H9 (cell line): Measurements from ENCODE around the gene EFNA5. TPM values are rescaled to one million over a fixed set of nuclear protein-coding genes. Genes with fewer than 3 reads are reported as not detected.
A peak's percentile ranks its signal among the peaks of the same experiment; 100 is the strongest.

Experiments used
- DNase-seq: peaks from one replicate; pipeline ENCODE4 v3.0.0-alpha.2; 2017
- H2AFZ ChIP-seq: one replicate; pipeline ENCODE4 v1.6.1; 2013; ENCODE audit warnings: mild to moderate bottlenecking, low read length, control low read depth, moderate library complexity
- H2AK5ac ChIP-seq: 2 replicates; pipeline ENCODE4 v1.6.1; 2013; ENCODE audit warnings: low read length, control low read depth, mixed read lengths; ENCODE audit not compliant: insufficient read length
- H2BK120ac ChIP-seq: one replicate; pipeline ENCODE4 v1.6.1; 2013; ENCODE audit warnings: low read depth, mild to moderate bottlenecking, low read length, control low read depth, inconsistent platforms; ENCODE audit not compliant: poor library complexity, severe bottlenecking
- H2BK12ac ChIP-seq: 2 replicates; pipeline ENCODE4 v1.6.1; 2013; ENCODE audit warnings: low read length, control low read depth, mixed read lengths, low read depth; ENCODE audit not compliant: insufficient read length
- H2BK15ac ChIP-seq: 2 replicates; pipeline ENCODE4 v1.6.1; 2013; ENCODE audit warnings: low read depth, low read length, control low read depth
- H2BK20ac ChIP-seq: one replicate; pipeline ENCODE4 v1.6.1; 2013; ENCODE audit warnings: low read depth, mild to moderate bottlenecking, low read length, control low read depth, inconsistent platforms; ENCODE audit not compliant: poor library complexity, severe bottlenecking
- H2BK5ac ChIP-seq: 2 replicates; pipeline ENCODE4 v1.6.1; 2013; ENCODE audit warnings: low read length, control low read depth, mixed read lengths; ENCODE audit not compliant: insufficient read length
- H3K14ac ChIP-seq: 2 replicates; pipeline ENCODE4 v1.6.1; 2013; ENCODE audit warnings: low read length, control low read depth; ENCODE audit not compliant: insufficient read depth
- H3K18ac ChIP-seq: 2 replicates; pipeline ENCODE4 v1.6.1; 2013; ENCODE audit warnings: low read depth, mild to moderate bottlenecking, mixed read lengths, low read length, control low read depth; ENCODE audit not compliant: insufficient read length
- H3K23ac ChIP-seq: 2 replicates; pipeline ENCODE4 v1.6.1; 2013; ENCODE audit warnings: low read length, control low read depth, mixed read lengths, low read depth; ENCODE audit not compliant: insufficient read length
- H3K23me2 ChIP-seq: 2 replicates; pipeline ENCODE4 v1.6.1; 2013; ENCODE audit warnings: low read depth, mild to moderate bottlenecking, mixed read lengths, low read length, control low read depth; ENCODE audit not compliant: insufficient read length, poor library complexity, severe bottlenecking
- H3K27ac ChIP-seq: 2 replicates; pipeline ENCODE4 v1.5.1; 2013; ENCODE audit warnings: low read length, control low read depth, mixed read lengths, low read depth; ENCODE audit not compliant: insufficient read length
- H3K27me3 ChIP-seq: 2 replicates; pipeline ENCODE4 v1.6.1; 2013; ENCODE audit warnings: low read length, control low read depth, inconsistent platforms; ENCODE audit not compliant: insufficient read depth
- H3K4ac ChIP-seq: 2 replicates; pipeline ENCODE4 v1.6.1; 2013; ENCODE audit warnings: low read depth, mild to moderate bottlenecking, control low read depth, inconsistent platforms, low read length, moderate library complexity
- H3K4me1 ChIP-seq: 2 replicates; pipeline ENCODE4 v1.6.1; 2013; ENCODE audit warnings: low read length, control low read depth, inconsistent platforms; ENCODE audit not compliant: insufficient read depth
- H3K4me2 ChIP-seq: 2 replicates; pipeline ENCODE4 v1.6.1; 2013; ENCODE audit warnings: low read length, control low read depth, mixed read lengths; ENCODE audit not compliant: insufficient read length, insufficient read depth
- H3K56ac ChIP-seq: 2 replicates; pipeline ENCODE4 v1.6.1; 2013; ENCODE audit warnings: low read depth, mild to moderate bottlenecking, mixed read lengths, low read length, control low read depth; ENCODE audit not compliant: insufficient read length
- H3K79me1 ChIP-seq: 2 replicates; pipeline ENCODE4 v1.6.1; 2013; ENCODE audit warnings: low read depth, mild to moderate bottlenecking, moderate library complexity, low read length, control low read depth, inconsistent platforms; ENCODE audit not compliant: insufficient read depth, poor library complexity, severe bottlenecking
- H3K79me2 ChIP-seq: 2 replicates; pipeline ENCODE4 v1.6.1; 2013; ENCODE audit warnings: low read length, control low read depth, inconsistent platforms; ENCODE audit not compliant: insufficient read depth
- H3K9ac ChIP-seq: 2 replicates; pipeline ENCODE4 v1.6.1; 2013; ENCODE audit warnings: low read length, control low read depth, mixed read lengths; ENCODE audit not compliant: insufficient read length; ENCODE audit errors: extremely low read depth
- H3K9me3 ChIP-seq: one replicate; pipeline ENCODE4 v1.6.1; 2013; ENCODE audit warnings: low read depth, low read length, inconsistent platforms; ENCODE audit not compliant: control insufficient read depth
- H3T11ph ChIP-seq: one replicate; pipeline ENCODE4 v1.6.1; 2013; ENCODE audit warnings: mild to moderate bottlenecking, low read length, control low read depth, inconsistent platforms
- H4K20me1 ChIP-seq: one replicate; pipeline ENCODE4 v1.6.1; 2013; ENCODE audit not compliant: control insufficient read depth, insufficient read length, insufficient read depth
- H4K5ac ChIP-seq: 2 replicates; pipeline ENCODE4 v1.6.1; 2013; ENCODE audit warnings: low read depth, mild to moderate bottlenecking, mixed read lengths, low read length, control low read depth; ENCODE audit not compliant: insufficient read length
- H4K8ac ChIP-seq: replicated peaks from 2 replicates; pipeline ENCODE4 v1.6.1; 2013; ENCODE audit warnings: low read length, control low read depth, mixed read lengths, low read depth; ENCODE audit not compliant: insufficient read length
- H4K91ac ChIP-seq: 2 replicates; pipeline ENCODE4 v1.6.1; 2013; ENCODE audit warnings: low read depth, mild to moderate bottlenecking, moderate library complexity, mixed read lengths, low read length, control low read depth; ENCODE audit not compliant: insufficient read length
- H3K27ac Mint-ChIP-seq, 3 experiments: 2 replicates in 2 of 3; 3 replicates in 1 of 3; pipeline ENCODE4 v1.8.0; 2020 to 2021; ENCODE audit warnings: mixed read lengths in 3 of 3, mild to moderate bottlenecking in 1 of 3, moderate library complexity in 1 of 3
- H3K27me3 Mint-ChIP-seq: 2 replicates; pipeline ENCODE4 v1.8.0; 2021; ENCODE audit warnings: low read depth, mild to moderate bottlenecking, moderate library complexity, mixed read lengths
- H3K36me3 Mint-ChIP-seq, 3 experiments: 2 replicates in 2 of 3; 3 replicates in 1 of 3; pipeline ENCODE4 v1.8.0; 2020 to 2021; ENCODE audit warnings: low read depth in 3 of 3, mixed read lengths in 3 of 3; ENCODE audit not compliant: insufficient read depth in 1 of 3
- H3K4me1 Mint-ChIP-seq, 2 experiments: 2 replicates each; pipeline ENCODE4 v1.8.0; 2020; ENCODE audit warnings: mixed read lengths in 2 of 2
- H3K4me3 Mint-ChIP-seq, 2 experiments: 2 replicates in 1 of 2; 3 replicates in 1 of 2; pipeline ENCODE4 v1.8.0; 2020 to 2021; ENCODE audit warnings: mild to moderate bottlenecking in 2 of 2, mixed read lengths in 2 of 2, moderate library complexity in 1 of 2
- H3K9me3 Mint-ChIP-seq, 2 experiments: 2 replicates in 1 of 2; 3 replicates in 1 of 2; pipeline ENCODE4 v1.8.0; 2020; ENCODE audit warnings: mild to moderate bottlenecking in 2 of 2, mixed read lengths in 2 of 2, moderate library complexity in 1 of 2
- CTCF ChIP-seq: fragments of 200-600 bp; sonication (generic); conservative IDR thresholded peaks from 3 replicates; pipeline ENCODE4 v1.8.0; 2021; ENCODE audit warnings: antibody characterized with exemption, mild to moderate bottlenecking
- WGBS: extraction: QIAGEN DNeasy Blood & Tissue Kit; methylation state at CpG from one replicate; pipeline ENCODE4 v1.1.7; 2013; ENCODE audit warnings: missing lambda C conversion rate, low lambda C conversion rate, mixed read lengths; ENCODE audit not compliant: insufficient read length; ENCODE audit errors: extremely low coverage; 5-methylcytosine and 5-hydroxymethylcytosine counted together
- total RNA-seq: library from RNA; stranded (reverse); gene quantifications from 2 replicates; pipeline ENCODE4 v1.2.1, GENCODE V29; 2021

The EFNA5 gene
- total RNA-seq, 1 experiment from 2014 or later = 20.4 TPM

DNA sequence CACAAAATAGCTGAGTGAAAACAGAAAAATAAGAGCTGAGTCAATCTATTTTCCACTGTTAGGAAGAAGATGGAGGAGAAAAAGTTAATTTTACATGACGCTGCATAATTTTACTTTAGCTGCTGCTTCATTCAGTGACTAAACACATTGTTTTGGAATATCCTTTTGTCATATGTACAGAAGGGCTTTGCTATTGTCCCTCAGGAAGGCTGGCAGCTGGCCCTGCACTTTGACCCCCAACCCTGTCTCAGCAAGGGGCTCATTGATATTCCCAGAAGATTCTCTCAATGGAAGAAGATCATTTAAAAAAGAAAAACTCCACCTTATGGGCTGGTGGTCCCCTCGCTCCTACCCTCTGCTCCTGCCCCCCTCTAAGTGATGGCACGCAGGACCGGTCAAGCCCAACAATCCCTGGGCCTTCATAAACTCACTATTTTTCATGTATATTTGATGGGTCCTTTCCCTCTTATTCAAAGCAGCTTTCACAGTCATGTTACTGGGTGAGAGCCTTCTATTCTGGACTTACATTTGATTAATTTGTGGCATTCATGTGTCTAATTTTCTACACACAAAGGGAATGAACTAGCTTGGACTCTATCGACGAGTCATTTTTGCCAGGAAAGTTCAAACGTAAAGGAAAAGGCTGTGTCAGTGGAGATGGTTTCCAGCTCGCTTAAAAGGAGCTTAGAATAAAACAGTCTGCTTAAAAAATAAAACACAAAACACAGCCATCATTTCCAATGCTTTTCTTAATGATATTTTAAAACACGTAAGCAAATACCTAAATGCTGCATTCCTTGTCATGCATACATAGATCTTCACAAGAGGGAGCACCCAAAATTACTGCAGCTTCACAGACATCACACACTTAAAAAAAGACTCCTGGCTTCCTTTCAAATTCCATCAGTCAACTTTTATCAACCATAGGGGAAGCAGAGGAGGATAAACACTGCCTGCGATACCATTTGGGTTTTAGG is 104.7 kb downstream of the EFNA5 start:
- H3K4ac ChIP-seq = no peak overlapping the region
- H4K8ac ChIP-seq = no peak overlapping the region
- no peak overlapping the region for H2AFZ ChIP-seq
- no peak for TF ChIP-seq CTCF
- no peak overlapping the region for H2BK120ac ChIP-seq
- no peak overlapping the region for H3K18ac ChIP-seq
- no peaks in the 10 kb centered on the region for H4K20me1 ChIP-seq
- H2BK20ac ChIP-seq = no peak overlapping the region
- no peak overlapping the region for H4K91ac ChIP-seq
- no peak overlapping the region for H3T11ph ChIP-seq
- H2BK12ac ChIP-seq = no peak overlapping the region
- H3K79me1 ChIP-seq = no peaks in the 10 kb centered on the region
- Mint-ChIP-seq H3K4me3 (peak overlapping the region in 1 of 2 experiments; percentile 56; a peak in 3 of 5 replicates), H3K36me3 (no peaks in the 10 kb centered on the region), H3K9me3 (no peaks in the 10 kb centered on the region; a peak in 2 of 5 replicates), H3K27ac (peak overlapping the region; percentile 28 to 66 (median 46)), H3K4me1 (peaks cover 67 to 70% of the 10 kb centered on the region in 2 experiments), H3K27me3 (no peaks in the 10 kb centered on the region)
- H4K5ac ChIP-seq = no peak overlapping the region
- H3K4me1 ChIP-seq = peaks cover 16% of the 10 kb centered on the region; the same call in 1 of the 2 replicates
- H2BK15ac ChIP-seq = no peak overlapping the region
- no peaks in the 10 kb centered on the region for H3K27me3 ChIP-seq
- H3K27ac ChIP-seq = no peak overlapping the region
- no peak overlapping the region for H2BK5ac ChIP-seq
- H3K9ac ChIP-seq = no peak overlapping the region
- H3K79me2 ChIP-seq = no peaks in the 10 kb centered on the region
- no CpG with 5 or more reads among the region's 10 CpGs for whole genome bisulfite sequencing
- H3K23me2 ChIP-seq = no peaks in the 10 kb centered on the region
- H3K4me2 ChIP-seq = no peak overlapping the region
- no peak overlapping the region for H3K56ac ChIP-seq
- no peak overlapping the region for H3K23ac ChIP-seq
- DNase-seq = no peak
- H3K9me3 ChIP-seq = no peaks in the 10 kb centered on the region
- H3K14ac ChIP-seq = no peak overlapping the region; the same call in 1 of the 2 replicates
- H2AK5ac ChIP-seq = no peak overlapping the region
